HG02840 (cell line): ENCODE results near the gene TNXB.
"Not testable (repeated sequence)": the region's sequence is repeated elsewhere in the genome, so short reads cannot be mapped to it uniquely, and the experiment has no call there.

ENCODE experiments used
- ATAC-seq: cut with Tn5 transposase; IDR thresholded peaks from one replicate; pipeline ENCODE4 v1.9.1; 2021; ENCODE audit warnings: mild to moderate bottlenecking, moderate library complexity, moderate number of reproducible peaks; ENCODE audit not compliant: unreplicated experiment, low FRiP score

TNXB gene

DNA sequence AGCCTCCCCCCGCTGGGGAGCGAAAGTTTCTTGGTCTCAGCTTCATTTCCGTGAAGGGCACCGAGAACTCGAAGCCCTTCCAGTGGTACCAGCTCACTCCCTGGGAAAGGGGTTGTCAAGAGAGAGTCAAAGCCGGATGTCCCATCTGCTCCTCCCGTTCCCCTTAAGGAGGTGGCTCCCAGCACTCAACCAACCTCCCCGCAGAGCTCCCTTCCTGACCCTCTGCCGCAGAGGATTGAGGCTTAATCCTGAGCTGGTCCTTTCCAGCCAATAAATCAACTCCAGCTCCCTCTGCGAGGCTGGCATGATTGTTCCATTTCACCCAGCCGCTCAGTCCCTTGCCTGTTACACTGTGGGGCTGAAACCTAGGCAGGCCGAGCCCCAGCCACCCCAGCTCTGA lies 100.5 kb downstream of the TNXB start:
- not testable (repeated sequence) for ATAC-seq

DNA sequence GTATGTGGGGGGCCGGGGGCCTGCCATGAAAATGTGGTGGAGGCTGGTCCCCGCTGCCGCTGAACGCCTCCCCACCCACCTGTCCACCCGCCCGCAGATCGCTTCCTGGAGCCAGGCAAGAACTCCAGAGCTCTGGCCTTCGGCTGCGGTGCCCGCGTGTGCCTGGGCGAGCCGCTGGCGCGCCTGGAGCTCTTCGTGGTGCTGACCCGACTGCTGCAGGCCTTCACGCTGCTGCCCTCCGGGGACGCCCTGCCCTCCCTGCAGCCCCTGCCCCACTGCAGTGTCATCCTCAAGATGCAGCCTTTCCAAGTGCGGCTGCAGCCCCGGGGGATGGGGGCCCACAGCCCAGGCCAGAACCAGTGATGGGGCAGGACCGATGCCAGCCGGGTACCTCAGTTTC lies 101.1 kb downstream of the TNXB start:
- not testable (repeated sequence) for ATAC-seq

DNA sequence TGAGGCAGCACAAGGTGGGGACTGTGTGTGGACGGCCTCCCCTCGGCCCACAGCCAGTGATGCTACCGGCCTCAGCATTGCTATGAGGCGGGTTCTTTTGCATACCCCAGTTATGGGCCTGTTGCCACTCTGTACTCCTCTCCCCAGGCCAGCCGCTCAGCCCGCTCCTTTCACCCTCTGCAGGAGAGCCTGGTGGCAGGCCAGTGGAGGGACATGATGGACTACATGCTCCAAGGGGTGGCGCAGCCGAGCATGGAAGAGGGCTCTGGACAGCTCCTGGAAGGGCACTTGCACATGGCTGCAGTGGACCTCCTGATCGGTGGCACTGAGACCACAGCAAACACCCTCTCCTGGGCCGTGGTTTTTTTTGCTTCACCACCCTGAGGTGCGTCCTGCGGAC lies 102.1 kb downstream of the TNXB start:
- not testable (repeated sequence) for ATAC-seq

DNA sequence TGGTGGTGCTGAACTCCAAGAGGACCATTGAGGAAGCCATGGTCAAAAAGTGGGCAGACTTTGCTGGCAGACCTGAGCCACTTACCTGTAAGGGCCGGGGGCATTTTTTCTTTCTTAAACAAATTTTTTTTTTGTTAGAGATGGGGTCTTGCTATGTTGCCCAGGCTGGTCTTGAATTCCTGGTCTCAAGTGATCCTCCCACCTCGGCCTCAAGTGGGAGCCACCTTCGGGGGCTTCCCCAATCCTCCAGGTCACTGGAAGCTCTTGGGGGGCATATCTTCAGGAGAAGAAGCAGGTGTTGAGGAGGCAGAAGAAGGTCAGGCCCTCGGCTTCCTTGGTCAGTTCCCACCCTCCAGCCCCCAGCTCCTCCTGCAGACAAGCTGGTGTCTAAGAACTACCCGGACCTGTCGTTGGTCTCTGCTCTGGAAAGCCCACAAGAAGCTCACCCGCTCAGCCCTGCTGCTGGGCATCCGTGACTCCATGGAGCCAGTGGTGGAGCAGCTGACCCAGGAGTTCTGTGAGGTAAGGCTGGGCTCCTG lies 103.1 kb downstream of the TNXB start:
- not testable (repeated sequence) for ATAC-seq

DNA sequence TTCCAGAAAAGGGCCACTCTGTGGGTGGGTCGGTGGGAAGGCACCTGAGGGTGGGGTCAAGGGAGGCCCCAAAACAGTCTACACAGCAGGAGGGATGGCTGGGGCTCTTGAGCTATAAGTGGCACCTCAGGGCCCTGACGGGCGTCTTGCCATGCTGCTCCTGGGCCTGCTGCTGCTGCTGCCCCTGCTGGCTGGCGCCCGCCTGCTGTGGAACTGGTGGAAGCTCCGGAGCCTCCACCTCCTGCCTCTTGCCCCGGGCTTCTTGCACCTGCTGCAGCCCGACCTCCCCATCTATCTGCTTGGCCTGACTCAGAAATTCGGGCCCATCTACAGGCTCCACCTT lies 103.6 kb downstream of the TNXB start:
- ATAC-seq = not testable (repeated sequence)

DNA sequence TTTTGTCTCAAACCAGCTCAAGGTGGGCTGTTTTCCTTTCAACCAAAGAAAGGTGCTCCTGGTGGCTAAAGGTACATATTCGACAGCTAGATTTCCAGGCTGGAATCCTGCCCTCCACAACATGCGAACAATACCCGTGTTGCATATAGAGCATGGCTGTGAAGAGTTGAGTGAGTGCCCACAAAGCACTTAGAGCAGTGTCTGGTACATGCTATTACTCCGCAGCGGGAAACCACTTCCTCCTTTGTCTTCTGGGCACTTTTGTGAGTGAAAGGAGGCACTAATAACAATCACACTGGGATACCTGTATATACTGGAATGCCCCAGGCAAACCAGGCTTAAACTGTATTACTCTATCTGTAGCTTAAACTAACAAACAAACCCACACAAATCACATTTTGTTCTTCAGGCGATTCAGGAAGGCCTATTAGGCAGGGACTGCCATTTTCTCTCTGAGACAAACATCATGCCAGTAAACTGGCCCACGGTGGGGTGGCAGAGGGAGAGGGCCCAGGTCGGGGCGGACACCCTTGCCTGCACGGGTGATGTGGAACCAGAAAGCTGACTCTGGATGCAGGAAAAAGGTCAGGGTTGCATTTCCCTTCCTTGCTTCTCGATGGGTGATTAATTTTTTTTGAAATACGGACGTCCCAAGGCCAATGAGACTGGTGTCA lies 104.1 kb downstream of the TNXB start:
- ATAC-seq = not testable (repeated sequence)

DNA sequence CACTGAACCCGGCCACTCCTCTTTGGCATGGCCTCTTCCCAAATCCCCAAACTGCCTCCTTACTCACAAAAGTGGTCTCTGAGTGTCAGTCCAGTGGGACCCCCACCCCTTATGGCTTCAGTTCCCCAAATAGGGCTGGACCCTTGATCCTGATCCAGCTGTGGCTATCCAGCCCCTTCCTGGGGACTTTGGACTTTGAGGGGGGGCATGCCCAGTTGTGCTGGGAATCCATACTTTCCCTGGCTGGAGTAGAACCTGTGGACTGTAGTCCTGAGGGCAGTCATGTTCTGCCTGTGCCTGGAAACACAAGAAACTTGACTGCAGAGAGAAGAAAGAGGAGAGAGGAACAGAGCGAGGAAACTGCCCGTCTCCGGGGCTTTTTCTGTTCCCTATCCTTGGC lies 104.7 kb downstream of the TNXB start:
- ATAC-seq = not testable (repeated sequence)

DNA sequence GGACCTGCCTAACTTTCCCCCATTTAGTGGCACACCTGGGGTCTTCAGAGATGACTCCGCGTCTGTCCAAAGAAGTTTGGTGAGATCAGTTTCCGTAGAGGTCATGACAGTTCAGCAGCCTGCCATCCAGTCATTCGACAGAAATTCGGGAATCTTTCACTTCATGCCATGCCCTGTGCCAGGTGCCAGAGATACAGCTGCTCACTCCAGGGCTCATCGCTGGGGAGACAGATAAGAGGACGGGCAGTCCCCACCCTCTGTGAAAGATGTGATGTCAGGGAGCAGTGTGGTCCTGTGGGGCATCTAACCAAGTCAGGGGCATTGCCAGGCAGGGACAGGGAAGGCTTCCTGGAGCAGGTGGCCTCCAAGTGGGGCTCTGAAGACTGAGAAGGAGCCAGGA lies 105.8 kb downstream of the TNXB start:
- ATAC-seq = not testable (repeated sequence)

DNA sequence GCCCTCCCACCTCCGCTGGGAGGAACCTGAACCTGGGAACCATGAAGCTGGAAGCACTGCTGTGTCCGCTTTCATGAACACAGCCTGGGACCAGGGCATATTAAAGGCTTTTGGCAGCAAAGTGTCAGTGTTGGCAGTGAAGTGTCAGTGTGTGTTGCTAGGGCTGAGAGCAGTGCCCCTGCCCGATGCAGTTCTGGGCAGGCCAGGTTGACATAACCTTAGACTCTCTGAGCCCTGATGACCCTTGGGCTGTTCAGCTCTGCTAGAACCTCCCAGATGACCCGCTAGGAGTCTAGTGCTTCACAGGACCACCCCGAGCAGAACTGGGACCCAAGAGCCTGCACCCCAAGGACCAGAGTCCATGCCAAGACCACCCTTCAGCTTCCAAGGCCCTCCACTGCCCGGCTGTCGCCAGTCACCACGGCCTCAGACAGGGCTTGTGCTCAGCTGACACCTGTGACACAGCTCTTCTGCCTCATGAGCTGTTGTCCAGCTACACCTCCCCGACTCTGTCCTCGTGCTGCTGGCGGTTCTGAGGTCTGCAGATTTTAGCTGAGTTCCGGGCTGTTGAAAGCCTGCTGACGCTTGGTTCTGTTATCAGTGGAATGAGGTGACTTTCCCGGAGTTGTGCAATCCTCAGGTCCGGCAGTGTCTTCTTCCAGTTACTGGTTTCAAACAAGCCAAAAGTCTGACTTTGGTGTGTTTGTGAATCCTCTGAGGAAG lies 106.4 kb downstream of the TNXB start:
- ATAC-seq = not testable (repeated sequence)

DNA sequence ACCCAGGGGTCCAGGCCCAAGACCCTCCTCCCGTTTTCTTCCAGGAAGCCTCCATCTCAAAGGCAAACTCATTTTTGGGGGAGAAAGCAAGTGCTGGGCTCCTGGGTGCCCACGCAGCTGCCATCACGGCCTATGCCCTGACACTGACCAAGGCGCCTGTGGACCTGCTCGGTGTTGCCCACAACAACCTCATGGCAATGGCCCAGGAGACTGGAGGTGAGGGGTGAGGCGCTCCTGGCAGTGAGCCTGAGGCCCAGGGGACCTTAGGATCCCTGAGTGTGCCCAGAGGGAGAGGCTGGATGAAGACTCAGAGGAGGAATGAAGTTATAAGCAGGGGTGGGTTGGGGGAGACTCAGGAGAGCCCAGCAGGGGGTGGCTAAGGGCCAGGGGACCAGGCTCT lies 112.8 kb downstream of the TNXB start:
- not testable (repeated sequence) for ATAC-seq

DNA sequence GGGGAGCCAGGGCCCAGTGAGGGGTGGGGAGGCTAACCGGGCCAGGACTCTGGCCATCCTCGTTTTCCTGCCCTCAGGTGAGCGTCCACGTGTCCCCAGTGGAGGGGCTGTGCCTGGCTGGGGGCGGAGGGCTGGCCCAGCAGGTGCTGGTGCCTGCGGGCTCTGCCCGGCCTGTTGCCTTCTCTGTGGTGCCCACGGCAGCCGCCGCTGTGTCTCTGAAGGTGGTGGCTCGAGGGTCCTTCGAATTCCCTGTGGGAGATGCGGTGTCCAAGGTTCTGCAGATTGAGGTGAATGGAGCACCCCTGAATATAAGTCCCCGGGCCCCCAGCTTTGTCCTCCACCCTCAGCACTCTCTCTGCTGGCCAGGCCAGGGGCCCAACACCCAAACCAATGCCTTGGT lies 114.7 kb downstream of the TNXB start:
- not testable (repeated sequence) for ATAC-seq
